ENCODE results near the gene BAX. TPM values are rescaled to one million over a fixed set of nuclear protein-coding genes. Genes with fewer than 3 reads are reported as not detected.

The BAX gene
- total RNA-seq, 1 experiment from 2014 or later: 103 TPM

DNA sequence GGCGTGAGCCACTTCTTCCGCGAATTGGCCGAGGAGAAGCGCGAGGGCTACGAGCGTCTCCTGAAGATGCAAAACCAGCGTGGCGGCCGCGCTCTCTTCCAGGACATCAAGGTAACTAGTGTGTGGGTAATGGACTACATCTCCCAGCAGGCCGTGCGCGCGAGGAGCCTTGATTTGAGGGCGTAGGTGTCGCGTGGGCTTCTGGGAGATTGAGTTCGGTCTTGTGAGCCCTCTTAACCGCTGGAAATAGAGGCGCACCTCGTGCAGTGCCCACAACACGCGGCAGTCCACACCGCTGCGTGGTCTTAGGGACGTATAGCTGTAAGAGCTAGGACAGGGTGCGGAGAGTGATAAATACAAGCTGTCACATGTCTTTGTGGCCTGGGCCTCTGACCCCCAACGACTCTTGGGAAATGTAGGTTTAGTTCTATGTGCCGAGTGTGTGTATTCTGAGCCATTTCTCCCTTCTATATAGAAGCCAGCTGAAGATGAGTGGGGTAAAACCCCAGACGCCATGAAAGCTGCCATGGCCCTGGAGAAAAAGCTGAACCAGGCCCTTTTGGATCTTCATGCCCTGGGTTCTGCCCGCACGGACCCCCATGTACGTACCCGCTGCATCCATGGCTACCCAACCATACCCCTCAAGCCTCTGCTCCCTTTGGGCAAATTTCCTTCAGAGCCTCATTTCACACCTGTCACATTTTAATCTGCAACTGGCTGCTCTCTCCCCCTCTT, 11.3 kb downstream of the BAX start:
- TF ChIP-seq, protein P1, sequence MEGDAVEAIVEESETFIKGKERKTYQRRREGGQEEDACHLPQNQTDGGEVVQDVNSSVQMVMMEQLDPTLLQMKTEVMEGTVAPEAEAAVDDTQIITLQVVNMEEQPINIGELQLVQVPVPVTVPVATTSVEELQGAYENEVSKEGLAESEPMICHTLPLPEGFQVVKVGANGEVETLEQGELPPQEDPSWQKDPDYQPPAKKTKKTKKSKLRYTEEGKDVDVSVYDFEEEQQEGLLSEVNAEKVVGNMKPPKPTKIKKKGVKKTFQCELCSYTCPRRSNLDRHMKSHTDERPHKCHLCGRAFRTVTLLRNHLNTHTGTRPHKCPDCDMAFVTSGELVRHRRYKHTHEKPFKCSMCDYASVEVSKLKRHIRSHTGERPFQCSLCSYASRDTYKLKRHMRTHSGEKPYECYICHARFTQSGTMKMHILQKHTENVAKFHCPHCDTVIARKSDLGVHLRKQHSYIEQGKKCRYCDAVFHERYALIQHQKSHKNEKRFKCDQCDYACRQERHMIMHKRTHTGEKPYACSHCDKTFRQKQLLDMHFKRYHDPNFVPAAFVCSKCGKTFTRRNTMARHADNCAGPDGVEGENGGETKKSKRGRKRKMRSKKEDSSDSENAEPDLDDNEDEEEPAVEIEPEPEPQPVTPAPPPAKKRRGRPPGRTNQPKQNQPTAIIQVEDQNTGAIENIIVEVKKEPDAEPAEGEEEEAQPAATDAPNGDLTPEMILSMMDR (conservative IDR thresholded peaks at IDR 0.05; ENCODE audit: low read depth, low read length): no peak
- TF ChIP-seq EZH2 (IDR thresholded peaks at IDR 0.05; ENCODE audit: borderline replicate concordance, low read depth, low read length, poor library complexity, severe bottlenecking): no peak
- ChIA-PET POLR2A (ENCODE audit: low non-redundant PET) (interaction anchor here (0.6 kb wide), 2 partner anchors 15 to 156 kb away, joined by 3 to 4 read pairs; no protein-coding TSS in a partner anchor), CTCF (no interaction called here)
- Histone ChIP-seq H3K27ac (ENCODE audit: low read depth, low read length, poor library complexity, severe bottlenecking) (peak overlapping the region; percentile 91), H3K4me3 (ENCODE audit: low read depth, low read length, poor library complexity, severe bottlenecking) (peak overlapping the region; percentile 77), H3K4me1 (ENCODE audit: insufficient read depth, low read length, poor library complexity, severe bottlenecking) (peaks cover 48% of the 10 kb centered on the region), H3K27me3 (replicated peaks; ENCODE audit: insufficient read depth, low read depth, low read length, poor library complexity) (no peaks in the 10 kb centered on the region), H3K9me3 (ENCODE audit: low read depth, low read length, poor library complexity, severe bottlenecking) (no peaks in the 10 kb centered on the region), H3K36me3 (ENCODE audit: insufficient read depth, low read length, poor library complexity, severe bottlenecking) (peaks cover 25% of the 10 kb centered on the region)
- peak; percentile 94 for DNase-seq (ENCODE audit: low spot score)
- intact Hi-C loops (cut with micrococcal nuclease; ENCODE audit: unreplicated experiment): loop anchor here (10.0 kb wide), 2 partner anchors 91 to 321 kb away; partner anchors contain the start of genes CA11 and PPP1R15A
- TSS peak; percentile 84 for BruUV-seq (replicated peaks)

DNA sequence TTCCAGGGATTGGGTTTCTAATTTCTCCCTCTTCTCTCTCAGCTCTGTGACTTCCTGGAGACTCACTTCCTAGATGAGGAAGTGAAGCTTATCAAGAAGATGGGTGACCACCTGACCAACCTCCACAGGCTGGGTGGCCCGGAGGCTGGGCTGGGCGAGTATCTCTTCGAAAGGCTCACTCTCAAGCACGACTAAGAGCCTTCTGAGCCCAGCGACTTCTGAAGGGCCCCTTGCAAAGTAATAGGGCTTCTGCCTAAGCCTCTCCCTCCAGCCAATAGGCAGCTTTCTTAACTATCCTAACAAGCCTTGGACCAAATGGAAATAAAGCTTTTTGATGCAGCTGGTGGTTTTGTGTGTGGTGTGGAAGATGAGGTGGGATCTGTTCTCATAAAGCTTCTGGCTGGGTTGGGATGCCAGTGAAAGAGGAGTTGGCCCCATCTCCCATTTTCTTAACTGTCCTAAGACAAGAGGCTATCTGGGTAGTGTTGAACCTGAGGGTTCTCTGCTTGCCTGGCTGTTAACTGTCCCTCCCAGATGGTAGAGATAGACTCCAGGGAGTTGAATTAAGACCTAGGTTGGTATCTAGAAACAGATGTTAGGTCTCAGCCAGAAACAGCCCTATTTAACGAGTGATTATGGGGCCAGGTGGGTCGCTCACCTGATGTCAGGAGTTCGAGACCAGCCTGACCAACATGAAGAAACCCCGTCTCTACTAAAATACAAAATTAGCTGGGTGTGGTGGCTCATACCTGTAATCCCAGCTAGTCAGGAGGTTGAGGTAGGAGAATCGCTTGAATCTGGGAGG, 12.1 kb downstream of the BAX start:
- intact Hi-C loops (cut with micrococcal nuclease; ENCODE audit: unreplicated experiment): loop anchor here (10.0 kb wide), 2 partner anchors 92 to 322 kb away; partner anchors contain the start of genes CA11 and PPP1R15A
- H3K9me3 ChIP-seq (ENCODE audit: low read depth, low read length, poor library complexity, severe bottlenecking): no peaks in the 10 kb centered on the region
- peaks cover 48% of the 10 kb centered on the region for H3K4me1 ChIP-seq (ENCODE audit: insufficient read depth, low read length, poor library complexity, severe bottlenecking)
- ChIA-PET POLR2A (ENCODE audit: low non-redundant PET) (interaction anchor here (0.6 kb wide), 1 partner anchor 1706 kb away, joined by 3 read pairs; no protein-coding TSS in a partner anchor), CTCF (no interaction called here)
- H3K4me3 ChIP-seq (ENCODE audit: low read depth, low read length, poor library complexity, severe bottlenecking): peak overlapping the region; percentile 77
- TF ChIP-seq EZH2 (IDR thresholded peaks at IDR 0.05; ENCODE audit: borderline replicate concordance, low read depth, low read length, poor library complexity, severe bottlenecking): no peak
- TF ChIP-seq, protein P1 (conservative IDR thresholded peaks at IDR 0.05; ENCODE audit: low read depth, low read length): no peak
- H3K36me3 ChIP-seq (ENCODE audit: insufficient read depth, low read length, poor library complexity, severe bottlenecking): peaks cover 25% of the 10 kb centered on the region
- peak overlapping the region; percentile 91 for H3K27ac ChIP-seq (ENCODE audit: low read depth, low read length, poor library complexity, severe bottlenecking)
- peak; percentile 79 for DNase-seq (ENCODE audit: low spot score)
- H3K27me3 ChIP-seq (replicated peaks; ENCODE audit: insufficient read depth, low read depth, low read length, poor library complexity): no peaks in the 10 kb centered on the region
- no TSS peak for BruUV-seq (replicated peaks)

DNA sequence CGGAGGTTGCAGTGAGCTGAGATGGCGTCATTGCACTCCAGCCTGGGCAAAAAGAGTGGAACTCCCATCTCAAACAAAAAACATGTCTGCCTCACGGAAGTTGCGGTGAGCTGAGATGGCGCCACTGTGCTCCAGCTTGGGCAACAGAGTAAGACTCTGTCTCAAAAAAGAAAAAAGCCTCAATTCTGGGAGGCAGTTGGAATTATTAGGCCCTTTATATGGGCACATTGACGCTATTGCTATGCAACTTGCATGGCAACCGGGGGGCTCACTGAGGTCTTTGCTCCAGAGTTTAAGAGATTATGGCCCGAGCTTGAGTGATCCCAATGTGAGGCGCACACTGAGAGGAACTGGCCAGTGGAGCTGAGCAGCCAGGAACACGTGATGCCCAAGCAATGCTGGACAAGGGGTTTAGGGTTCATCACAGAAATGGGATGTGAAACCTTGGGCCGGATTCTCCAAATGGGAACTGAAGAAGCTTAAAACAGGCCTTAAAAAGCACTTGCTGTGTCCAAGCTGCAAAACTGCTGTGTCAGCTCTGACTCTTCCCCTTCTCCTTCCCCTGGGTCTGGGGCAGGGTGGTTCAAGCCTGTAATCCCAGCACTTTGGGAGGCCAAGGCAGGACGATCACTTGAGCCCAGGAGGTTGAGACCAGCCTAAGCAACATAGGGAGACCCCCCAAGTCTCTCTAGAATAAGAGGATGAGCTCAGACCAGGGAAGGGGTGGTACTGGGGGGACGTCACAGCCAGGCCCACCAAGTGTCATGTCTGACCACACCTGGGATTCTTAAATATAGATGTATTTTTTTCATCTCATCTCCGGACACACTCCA, 12.9 kb downstream of the BAX start:
- TF ChIP-seq, protein P1 (conservative IDR thresholded peaks at IDR 0.05; ENCODE audit: low read depth, low read length): no peak
- no peak for TF ChIP-seq EZH2 (IDR thresholded peaks at IDR 0.05; ENCODE audit: borderline replicate concordance, low read depth, low read length, poor library complexity, severe bottlenecking)
- peak overlapping the region; percentile 43 for H3K27ac ChIP-seq (ENCODE audit: low read depth, low read length, poor library complexity, severe bottlenecking)
- H3K9me3 ChIP-seq (ENCODE audit: low read depth, low read length, poor library complexity, severe bottlenecking): no peaks in the 10 kb centered on the region
- H3K4me3 ChIP-seq (ENCODE audit: low read depth, low read length, poor library complexity, severe bottlenecking): no peak overlapping the region
- no peaks in the 10 kb centered on the region for H3K27me3 ChIP-seq (replicated peaks; ENCODE audit: insufficient read depth, low read depth, low read length, poor library complexity)
- no TSS peak for BruUV-seq (replicated peaks)
- ChIA-PET POLR2A (ENCODE audit: low non-redundant PET) (interaction anchor here (0.6 kb wide), 1 partner anchor 1706 kb away, joined by 3 read pairs; no protein-coding TSS in a partner anchor), CTCF (no interaction called here)
- no peak for DNase-seq (ENCODE audit: low spot score)
- peaks cover 25% of the 10 kb centered on the region for H3K36me3 ChIP-seq (ENCODE audit: insufficient read depth, low read length, poor library complexity, severe bottlenecking)
- intact Hi-C loops (cut with micrococcal nuclease; ENCODE audit: unreplicated experiment): loop anchor here (10.0 kb wide), 2 partner anchors 93 to 323 kb away; partner anchors contain the start of genes CA11 and PPP1R15A
- H3K4me1 ChIP-seq (ENCODE audit: insufficient read depth, low read length, poor library complexity, severe bottlenecking): peaks cover 48% of the 10 kb centered on the region

All from A673 (cell line).